ENCODE measurements around the gene NTN4. TPM values are rescaled to one million over a fixed set of nuclear protein-coding genes. Genes with fewer than 3 reads are reported as not detected.

Gene NTN4
- total and polyA plus RNA-seq, 2 experiments from 2014 or later: 35.2 to 63.7 TPM

DNA sequence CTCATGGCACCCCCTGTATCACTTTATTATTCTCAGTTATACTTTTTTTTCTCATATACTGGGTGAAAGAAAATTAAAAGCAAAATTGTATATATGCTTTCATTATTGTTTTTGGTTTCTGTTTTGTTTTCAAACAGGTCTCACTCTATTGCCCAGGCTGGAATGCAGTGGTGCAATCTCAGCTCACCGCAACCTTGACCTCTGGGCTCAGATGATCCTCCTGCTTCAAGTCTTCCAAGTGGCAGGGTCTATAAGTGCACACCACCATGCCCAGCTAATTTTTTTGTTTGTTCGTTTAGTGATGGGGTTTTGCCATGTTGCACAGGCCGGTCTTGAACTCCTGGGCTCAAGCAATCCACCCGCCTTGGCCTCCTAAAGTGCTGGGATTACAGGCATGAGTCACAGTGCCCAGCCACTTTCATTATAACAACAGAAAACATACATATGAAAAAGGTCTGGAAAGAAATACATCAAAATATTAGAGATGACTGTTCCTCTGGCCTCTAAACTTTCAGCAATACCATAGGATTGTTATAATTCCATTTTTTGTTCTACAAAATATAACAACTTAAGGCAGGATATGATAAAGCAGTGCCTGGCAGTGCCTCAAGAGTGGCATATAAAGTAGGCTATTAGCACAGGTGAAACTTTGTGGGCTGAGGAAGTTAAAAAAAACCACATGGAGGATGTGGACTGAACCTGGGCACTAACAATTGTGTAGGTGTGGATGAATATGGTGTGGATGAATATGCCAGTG lies 5.8 kb upstream of the NTN4 start:
- Histone ChIP-seq H4K20me1 (ENCODE audit: insufficient read depth) (no peaks in the 10 kb centered on the region), H3K4me2 (ENCODE audit: unreplicated experiment) (no peak overlapping the region), H3K27ac (no peak overlapping the region), H3K9me2 (ENCODE audit: insufficient read depth) (no peaks in the 10 kb centered on the region), H3K79me2 (ENCODE audit: insufficient read depth) (no peaks in the 10 kb centered on the region), H3K4me1 (ENCODE audit: insufficient read depth) (no peaks in the 10 kb centered on the region), H3K4me3 (no peak overlapping the region), H3K9me3 (ENCODE audit: low read depth) (no peaks in the 10 kb centered on the region), H3F3A (ENCODE audit: insufficient read depth) (peaks cover 6% of the 10 kb centered on the region; the same call in 1 of the 2 replicates), H2AFZ (no peak overlapping the region), H3K9ac (no peak overlapping the region), H3K36me3 (ENCODE audit: low read depth) (no peaks in the 10 kb centered on the region), H3K27me3 (replicated peaks; ENCODE audit: insufficient read depth) (peaks cover 19% of the 10 kb centered on the region)
- WGBS, 2 experiments (ENCODE audit: low coverage in 1 of 2, low lambda C conversion rate in 2 of 2, missing lambda C conversion rate in 2 of 2): 75 to 79% methylated on average over 4 of the region's 4 CpGs
- DNase-seq: no peak
- TF ChIP-seq EZH2 (IDR thresholded peaks at IDR 0.05; ENCODE audit: insufficient read depth, poor library complexity, severe bottlenecking): no peak
- TF ChIP-seq EZH2phosphoT487 (IDR thresholded peaks at IDR 0.05; ENCODE audit: insufficient read depth, low read depth): no peak
- in situ Hi-C loops (cut with MboI): no loop called here

DNA sequence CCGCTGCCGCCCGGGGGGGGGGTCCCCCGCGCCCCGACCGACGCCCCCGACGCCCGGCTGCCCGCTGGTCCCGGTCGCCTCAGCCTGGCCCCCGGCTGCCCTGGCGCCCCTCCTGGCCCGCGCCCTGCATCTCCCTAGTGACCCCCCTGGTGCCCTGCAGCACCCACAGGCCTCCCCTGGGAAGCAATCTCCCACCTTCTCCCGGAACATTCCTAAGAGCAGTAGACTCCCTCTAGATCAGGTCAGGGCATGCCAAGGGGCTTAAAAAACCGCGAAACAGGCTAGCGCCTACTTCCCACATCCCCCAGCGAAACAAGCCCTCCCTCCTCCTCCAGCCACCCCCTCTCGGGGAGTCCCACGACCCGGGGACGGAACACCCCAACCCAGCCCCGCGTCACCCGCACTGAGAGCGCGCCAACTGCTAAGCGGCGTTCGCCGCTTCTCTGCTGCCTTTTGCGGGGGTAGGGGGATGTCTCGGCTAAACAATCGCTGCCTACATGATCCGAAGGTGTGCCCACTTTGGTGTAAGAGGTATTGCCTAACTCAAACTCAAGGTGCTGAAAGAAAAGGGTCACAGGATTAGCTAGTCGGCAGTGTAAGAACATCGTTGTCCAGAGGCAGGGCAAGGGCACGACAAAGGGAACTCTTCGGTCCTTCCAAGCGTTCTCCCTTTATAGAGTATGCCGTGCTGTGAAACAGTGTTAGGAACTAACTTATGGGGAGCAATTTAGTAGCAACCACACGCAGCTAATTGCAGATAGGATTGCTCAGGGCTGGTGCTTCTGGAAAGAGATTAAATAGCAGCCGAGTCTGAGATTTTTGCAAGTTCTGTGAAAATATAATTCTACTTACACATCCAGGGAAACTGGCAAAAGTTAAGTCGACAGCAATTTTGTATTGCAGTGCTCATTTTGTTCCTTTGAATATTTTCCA lies 619 bp upstream of the NTN4 start:
- 6 to 8% methylated on average over 26 to 31 of the region's 49 CpGs for WGBS, 2 experiments (ENCODE audit: low coverage in 1 of 2, low lambda C conversion rate in 2 of 2, missing lambda C conversion rate in 2 of 2)
- in situ Hi-C loops (cut with MboI): no loop called here
- Histone ChIP-seq H3K27ac (peak overlapping the region; percentile 8; the same call in 1 of the 2 replicates), H3K79me2 (ENCODE audit: insufficient read depth) (no peaks in the 10 kb centered on the region; the same call in 1 of the 2 replicates), H3K4me1 (ENCODE audit: insufficient read depth) (peaks cover 13% of the 10 kb centered on the region), H2AFZ (peak overlapping the region; percentile 69), H3K27me3 (replicated peaks; ENCODE audit: insufficient read depth) (peaks cover 24% of the 10 kb centered on the region), H3K9me3 (ENCODE audit: low read depth) (no peaks in the 10 kb centered on the region), H3K36me3 (ENCODE audit: low read depth) (no peaks in the 10 kb centered on the region; the same call in 1 of the 2 replicates), H3K9me2 (ENCODE audit: insufficient read depth) (no peaks in the 10 kb centered on the region), H4K20me1 (ENCODE audit: insufficient read depth) (no peaks in the 10 kb centered on the region), H3K9ac (peak overlapping the region; percentile 88), H3F3A (ENCODE audit: insufficient read depth) (peaks cover 2% of the 10 kb centered on the region; the same call in 1 of the 2 replicates), H3K4me3 (peak overlapping the region; percentile 80), H3K4me2 (ENCODE audit: unreplicated experiment) (peak overlapping the region; percentile 68)
- peak; percentile 56 for DNase-seq
- TF ChIP-seq EZH2 (IDR thresholded peaks at IDR 0.05; ENCODE audit: insufficient read depth, poor library complexity, severe bottlenecking) (no peak), EZH2phosphoT487 (IDR thresholded peaks at IDR 0.05; ENCODE audit: insufficient read depth, low read depth) (no peak)

DNA sequence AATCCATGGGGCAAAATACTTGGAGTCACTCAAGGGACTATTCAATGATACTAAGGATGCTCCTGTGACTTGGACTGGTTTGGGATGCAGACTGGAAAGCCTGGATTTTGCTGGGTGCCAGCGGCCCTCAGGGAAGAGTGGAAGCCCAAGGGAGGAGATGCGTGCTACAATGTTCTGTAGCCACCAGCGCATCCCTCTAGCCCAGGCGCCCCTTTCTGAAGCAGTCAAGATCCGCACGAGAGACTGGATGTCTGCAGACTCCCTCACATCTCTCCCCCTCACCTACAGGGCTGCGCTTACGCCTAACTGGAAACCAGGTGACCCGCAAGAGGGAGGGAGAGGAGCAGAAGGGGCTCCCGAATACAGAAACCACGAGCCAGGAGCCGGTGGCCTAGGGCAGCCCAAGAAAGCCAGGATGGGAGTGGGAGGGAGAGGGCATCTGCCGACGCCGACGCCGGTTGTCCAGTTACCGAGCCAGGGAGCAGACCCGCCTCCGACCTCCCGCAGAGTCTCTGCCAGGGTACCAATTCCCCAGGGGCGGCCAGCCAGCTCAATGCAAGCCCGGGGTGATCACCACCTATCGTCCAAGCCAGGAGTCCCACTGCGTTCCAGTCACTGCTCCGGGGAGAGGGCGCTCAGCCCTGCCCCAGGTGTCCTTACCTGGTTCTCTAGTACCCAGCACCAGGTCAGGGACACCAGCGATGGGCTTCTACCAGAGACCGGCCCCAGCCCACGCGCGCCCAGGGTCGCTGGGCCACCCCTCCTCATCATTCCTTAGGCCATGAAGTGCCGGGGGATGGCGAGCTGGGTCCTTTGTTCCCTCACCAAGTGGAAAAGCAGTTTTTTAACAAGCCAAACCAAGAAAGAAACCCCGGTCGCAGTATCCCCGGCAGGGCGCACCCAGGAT lies 1.2 kb downstream of the NTN4 start:
- no peak for TF ChIP-seq EZH2phosphoT487 (IDR thresholded peaks at IDR 0.05; ENCODE audit: insufficient read depth, low read depth)
- H3K4me2 ChIP-seq (ENCODE audit: unreplicated experiment): peak overlapping the region; percentile 68
- in situ Hi-C loops (cut with MboI): no loop called here

More for the DNA sequence above, 1.2 kb downstream of the NTN4 start:
- H4K20me1 ChIP-seq (ENCODE audit: insufficient read depth): no peaks in the 10 kb centered on the region
- peak overlapping the region; percentile 80 for H3K4me3 ChIP-seq
- H3K79me2 ChIP-seq (ENCODE audit: insufficient read depth): no peaks in the 10 kb centered on the region; the same call in 1 of the 2 replicates
- H2AFZ ChIP-seq: peak overlapping the region; percentile 69
- H3K9ac ChIP-seq: peak overlapping the region; percentile 88
- peaks cover 21% of the 10 kb centered on the region for H3K4me1 ChIP-seq (ENCODE audit: insufficient read depth)
- H3K9me2 ChIP-seq (ENCODE audit: insufficient read depth): no peaks in the 10 kb centered on the region
- H3K27me3 ChIP-seq (replicated peaks; ENCODE audit: insufficient read depth): peaks cover 24% of the 10 kb centered on the region
- 21 to 22% methylated on average over 36 to 39 of the region's 39 CpGs for WGBS, 2 experiments (ENCODE audit: low coverage in 1 of 2, low lambda C conversion rate in 2 of 2, missing lambda C conversion rate in 2 of 2)
- no peak overlapping the region for H3K27ac ChIP-seq
- no peaks in the 10 kb centered on the region; the same call in 1 of the 2 replicates for H3K36me3 ChIP-seq (ENCODE audit: low read depth)
- H3F3A ChIP-seq (ENCODE audit: insufficient read depth): peaks cover 2% of the 10 kb centered on the region
- DNase-seq: peak; percentile 33
- no peaks in the 10 kb centered on the region for H3K9me3 ChIP-seq (ENCODE audit: low read depth)
